Chondrocyte (in vitro differentiated cells): Measurements from ENCODE around the gene PRM1. TPM values are rescaled to one million over a fixed set of nuclear protein-coding genes. Genes with fewer than 3 reads are reported as not detected.

Experiments used
- DNase-seq: peaks from one replicate; pipeline ENCODE4 v3.0.0; 2021; ENCODE audit warnings: mixed read lengths, low spot score
- H3K27ac Mint-ChIP-seq: one replicate; pipeline ENCODE4 v1.8.0; 2021; ENCODE audit warnings: mild to moderate bottlenecking, moderate library complexity, mixed read lengths; ENCODE audit not compliant: unreplicated experiment
- H3K27me3 Mint-ChIP-seq: 2 replicates; pipeline ENCODE4 v1.8.0; 2021; ENCODE audit warnings: low read depth, mixed read lengths
- H3K36me3 Mint-ChIP-seq: 2 replicates; pipeline ENCODE4 v1.8.0; 2021; ENCODE audit warnings: low read depth, mixed read lengths
- H3K4me1 Mint-ChIP-seq: 2 replicates; pipeline ENCODE4 v1.8.0; 2021; ENCODE audit warnings: low read depth, mild to moderate bottlenecking, mixed read lengths
- H3K4me3 Mint-ChIP-seq: one replicate; pipeline ENCODE4 v1.8.0; 2021; ENCODE audit warnings: mild to moderate bottlenecking, moderate library complexity, mixed read lengths; ENCODE audit not compliant: unreplicated experiment
- H3K9me3 Mint-ChIP-seq: 2 replicates; pipeline ENCODE4 v1.8.0; 2021; ENCODE audit warnings: low read depth, mixed read lengths
- total RNA-seq: library from RNA; stranded (reverse); gene quantifications from 3 replicates; pipeline ENCODE4 v1.2.1, GENCODE V29; 2021
- TF ChIP-seq, protein P1 (sequence below): fragments of 200-600 bp; sonication (generic); IDR thresholded peaks from 2 replicates; pipeline ENCODE4 v1.5.0; 2021; ENCODE audit warnings: antibody characterized with exemption, mild to moderate bottlenecking, moderate library complexity

Gene PRM1
- total RNA-seq, 1 donor from 2014 or later, result not detected

DNA sequence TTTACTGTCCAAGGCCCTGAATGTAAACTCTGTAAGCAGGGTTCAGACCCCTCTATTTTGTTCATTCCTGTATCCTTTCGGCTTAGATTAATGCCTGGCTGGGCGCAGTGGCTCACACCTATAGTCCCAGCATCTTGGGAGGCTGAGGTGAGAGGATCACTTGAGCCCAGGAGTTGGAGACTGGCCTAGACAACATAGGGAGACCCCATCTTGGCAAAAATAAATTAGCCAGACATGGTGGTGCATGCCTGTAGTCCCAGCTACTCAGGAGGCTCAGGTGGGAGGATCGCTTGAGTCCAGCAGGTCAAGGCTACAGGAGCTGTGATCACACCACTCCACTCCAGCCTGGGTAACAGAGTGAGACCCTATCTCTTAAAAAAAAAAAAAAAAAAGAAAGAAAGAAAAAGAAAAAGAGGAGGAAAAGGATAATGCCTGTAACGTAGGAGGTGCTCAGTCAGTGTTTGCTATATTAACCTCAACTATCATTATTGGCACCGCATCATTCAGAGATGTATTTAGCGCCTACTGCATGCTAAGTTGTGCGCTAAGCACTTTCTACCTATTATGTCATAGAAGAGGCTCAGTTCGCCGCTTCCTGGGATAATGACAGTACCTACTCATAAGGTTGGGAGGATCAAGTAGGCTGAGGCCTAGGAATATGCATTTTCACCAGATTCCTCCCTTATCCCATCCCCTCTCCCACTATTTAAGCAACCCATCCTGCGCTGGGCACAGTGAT, 30.2 kb downstream of the PRM1 start:
- DNase-seq, result no peak
- Mint-ChIP-seq H3K36me3 (no peaks in the 10 kb centered on the region), H3K9me3 (no peaks in the 10 kb centered on the region), H3K4me1 (peaks cover 14% of the 10 kb centered on the region), H3K27ac (no peak overlapping the region), H3K27me3 (no peaks in the 10 kb centered on the region), H3K4me3 (no peak overlapping the region)
- TF ChIP-seq, protein P1, sequence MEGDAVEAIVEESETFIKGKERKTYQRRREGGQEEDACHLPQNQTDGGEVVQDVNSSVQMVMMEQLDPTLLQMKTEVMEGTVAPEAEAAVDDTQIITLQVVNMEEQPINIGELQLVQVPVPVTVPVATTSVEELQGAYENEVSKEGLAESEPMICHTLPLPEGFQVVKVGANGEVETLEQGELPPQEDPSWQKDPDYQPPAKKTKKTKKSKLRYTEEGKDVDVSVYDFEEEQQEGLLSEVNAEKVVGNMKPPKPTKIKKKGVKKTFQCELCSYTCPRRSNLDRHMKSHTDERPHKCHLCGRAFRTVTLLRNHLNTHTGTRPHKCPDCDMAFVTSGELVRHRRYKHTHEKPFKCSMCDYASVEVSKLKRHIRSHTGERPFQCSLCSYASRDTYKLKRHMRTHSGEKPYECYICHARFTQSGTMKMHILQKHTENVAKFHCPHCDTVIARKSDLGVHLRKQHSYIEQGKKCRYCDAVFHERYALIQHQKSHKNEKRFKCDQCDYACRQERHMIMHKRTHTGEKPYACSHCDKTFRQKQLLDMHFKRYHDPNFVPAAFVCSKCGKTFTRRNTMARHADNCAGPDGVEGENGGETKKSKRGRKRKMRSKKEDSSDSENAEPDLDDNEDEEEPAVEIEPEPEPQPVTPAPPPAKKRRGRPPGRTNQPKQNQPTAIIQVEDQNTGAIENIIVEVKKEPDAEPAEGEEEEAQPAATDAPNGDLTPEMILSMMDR, result no peak

DNA sequence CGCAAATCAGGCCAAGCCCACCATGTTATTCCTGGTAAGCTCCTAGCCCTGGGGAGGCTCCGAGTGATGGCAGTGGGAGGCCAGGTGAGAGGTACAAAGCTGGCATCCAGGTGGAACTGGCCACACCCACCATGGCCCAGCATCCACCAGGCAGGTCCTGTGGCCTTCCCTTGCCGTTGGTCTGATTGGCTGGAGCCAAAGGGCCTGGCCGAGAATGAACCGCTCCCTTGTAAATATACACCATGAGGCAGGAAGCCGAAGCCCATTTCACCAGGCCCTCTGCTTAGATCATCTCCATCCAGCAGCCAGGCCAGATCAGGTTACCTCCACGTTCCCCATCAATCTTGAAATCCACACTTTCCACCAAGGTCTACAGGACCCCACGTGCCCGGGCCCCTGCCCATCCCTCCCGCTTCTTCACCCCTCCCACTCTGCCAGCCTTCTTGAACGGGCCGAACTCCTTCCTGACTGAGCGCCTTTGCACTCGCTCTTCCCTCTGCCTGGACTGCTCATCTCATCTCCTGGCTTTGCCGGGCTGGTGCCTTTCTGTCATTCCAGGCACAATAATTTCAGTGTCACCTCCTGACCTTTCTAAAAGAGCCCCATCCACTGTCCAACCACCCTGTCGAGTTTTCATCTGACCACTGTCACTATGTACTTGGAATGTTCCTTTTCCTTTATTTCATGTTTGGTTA, 30.9 kb downstream of the PRM1 start:
- peaks cover 5% of the 10 kb centered on the region for H3K27me3 Mint-ChIP-seq
- no peak overlapping the region for H3K4me3 Mint-ChIP-seq
- no peaks in the 10 kb centered on the region for H3K9me3 Mint-ChIP-seq
- no peak for DNase-seq
- TF ChIP-seq, protein P1, result no peak
- no peaks in the 10 kb centered on the region for H3K36me3 Mint-ChIP-seq
- H3K4me1 Mint-ChIP-seq, result peaks cover 18% of the 10 kb centered on the region
- H3K27ac Mint-ChIP-seq, result no peak overlapping the region

DNA sequence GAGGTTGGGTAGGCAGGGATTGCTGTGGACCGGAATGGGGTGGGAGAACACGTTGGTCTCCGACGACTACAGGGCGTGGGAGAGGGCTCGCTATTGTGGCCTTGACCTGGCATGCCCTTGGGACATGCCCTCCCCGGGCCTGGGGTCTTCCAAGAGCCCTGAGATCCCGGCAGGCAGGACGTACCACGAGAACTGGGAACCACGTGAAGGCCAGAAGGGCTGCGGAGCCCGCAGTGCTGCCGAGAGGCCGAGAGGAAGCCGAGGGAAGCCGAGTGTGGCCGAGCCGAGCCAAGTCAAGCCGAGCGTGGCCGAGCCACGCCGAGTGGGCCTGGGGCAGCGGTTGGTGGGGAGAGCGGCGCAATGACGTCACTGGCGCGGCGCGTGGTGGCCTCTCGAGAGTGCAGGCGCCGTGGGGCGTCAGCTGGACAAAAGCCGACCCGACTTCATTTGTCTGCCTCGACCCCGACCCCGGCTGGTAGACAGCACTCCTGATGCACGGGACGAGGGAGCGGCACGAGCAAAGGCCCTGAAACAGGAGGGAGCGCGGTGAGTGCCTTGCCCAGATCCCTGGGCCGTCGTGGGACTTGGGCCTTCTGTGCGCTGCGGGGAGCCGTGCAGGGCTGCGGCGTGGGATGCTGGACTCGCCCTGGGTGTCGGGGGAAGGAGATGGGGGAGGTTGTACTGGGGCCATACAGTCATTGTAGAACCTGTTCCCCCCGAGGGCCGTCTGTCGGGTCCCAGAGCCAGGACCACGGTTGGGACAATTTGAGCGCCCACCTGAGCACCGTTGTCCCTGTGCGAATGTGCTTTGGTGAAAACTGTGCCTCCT, 31.7 kb downstream of the PRM1 start:
- TF ChIP-seq, protein P1, result no peak
- Mint-ChIP-seq H3K27ac (no peak overlapping the region), H3K4me3 (no peak overlapping the region), H3K9me3 (no peaks in the 10 kb centered on the region), H3K27me3 (peaks cover 9% of the 10 kb centered on the region), H3K4me1 (peaks cover 18% of the 10 kb centered on the region), H3K36me3 (no peaks in the 10 kb centered on the region)
- no peak for DNase-seq

DNA sequence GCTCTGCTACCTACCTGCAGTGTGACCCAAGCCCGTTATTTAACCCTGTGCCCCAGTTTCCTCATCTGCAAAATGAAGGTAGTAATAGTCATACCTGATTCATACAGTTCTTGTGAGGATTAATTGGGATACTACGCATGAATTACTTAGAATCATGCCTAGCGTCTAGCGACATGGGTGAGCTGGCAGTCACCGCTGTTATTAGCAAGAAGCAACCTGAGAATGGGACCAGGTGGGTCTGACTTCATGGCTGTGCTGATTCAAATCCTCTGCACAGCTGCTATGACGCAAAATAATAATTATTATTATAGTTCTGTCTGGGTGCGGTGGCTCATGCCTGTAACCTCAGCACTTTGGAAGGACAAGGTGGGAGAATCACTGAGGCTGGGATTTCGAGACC, 33.0 kb downstream of the PRM1 start:
- no peaks in the 10 kb centered on the region for H3K36me3 Mint-ChIP-seq
- H3K4me3 Mint-ChIP-seq, result no peak overlapping the region
- TF ChIP-seq, protein P1, result no peak
- H3K27ac Mint-ChIP-seq, result no peak overlapping the region
- H3K27me3 Mint-ChIP-seq, result peaks cover 9% of the 10 kb centered on the region
- no peaks in the 10 kb centered on the region for H3K9me3 Mint-ChIP-seq
- peaks cover 9% of the 10 kb centered on the region for H3K4me1 Mint-ChIP-seq
- DNase-seq, result no peak

DNA sequence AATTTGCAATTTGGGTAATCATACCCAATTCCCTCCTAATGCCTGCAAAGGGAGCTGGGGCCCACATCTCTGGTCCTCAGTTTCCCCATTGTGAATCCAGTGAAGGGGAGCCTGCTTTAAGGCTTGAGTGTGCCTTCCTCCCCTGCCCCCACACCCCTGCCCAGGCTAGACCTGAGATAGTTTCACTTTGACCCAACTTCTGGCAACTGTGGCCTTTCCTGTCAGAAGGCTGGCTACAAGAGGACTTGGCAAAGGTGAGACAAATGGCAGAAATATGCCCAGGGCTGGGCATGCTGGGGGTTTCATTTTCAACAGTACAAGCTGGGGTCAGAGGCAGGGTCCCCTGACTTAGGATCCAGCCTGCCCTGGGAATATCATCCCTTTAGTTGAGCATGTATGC, 35.1 kb downstream of the PRM1 start:
- H3K4me1 Mint-ChIP-seq, result peaks cover 4% of the 10 kb centered on the region
- TF ChIP-seq, protein P1, result no peak
- H3K27ac Mint-ChIP-seq, result no peak overlapping the region
- peaks cover 9% of the 10 kb centered on the region for H3K27me3 Mint-ChIP-seq
- H3K9me3 Mint-ChIP-seq, result no peaks in the 10 kb centered on the region
- H3K4me3 Mint-ChIP-seq, result no peak overlapping the region
- DNase-seq, result no peak
- H3K36me3 Mint-ChIP-seq, result no peaks in the 10 kb centered on the region
